Adipocyte (in vitro differentiated cells): Measurements from ENCODE around the gene UQCRC2.
A peak's percentile ranks its signal among the peaks of the same experiment; 100 is the strongest.
"Not testable (repeated sequence)": the region's sequence is repeated elsewhere in the genome, so short reads cannot be mapped to it uniquely, and the experiment has no call there.

ENCODE experiments used
- DNase-seq: peaks from one replicate; pipeline ENCODE4 v3.0.0-alpha.2; 2015; ENCODE audit warnings: low read depth
- H3K27me3 ChIP-seq: replicated peaks from 2 replicates; pipeline ENCODE4 v1.7.0; 2013; ENCODE audit warnings: mild to moderate bottlenecking, low read length, moderate library complexity; ENCODE audit not compliant: control insufficient read depth, insufficient read depth
- H3K36me3 ChIP-seq: 2 replicates; pipeline ENCODE4 v1.7.0; 2013; ENCODE audit warnings: low read length, mild to moderate bottlenecking, moderate library complexity; ENCODE audit not compliant: control insufficient read depth, insufficient read depth, severe bottlenecking
- H3K4me1 ChIP-seq: 2 replicates; pipeline ENCODE4 v1.7.0; 2013; ENCODE audit warnings: mild to moderate bottlenecking, low read length, moderate library complexity; ENCODE audit not compliant: control insufficient read depth, insufficient read depth
- H3K4me3 ChIP-seq: 2 replicates; pipeline ENCODE4 v1.7.0; 2013; ENCODE audit warnings: mild to moderate bottlenecking, low read length, moderate library complexity
- H3K9ac ChIP-seq: 2 replicates; pipeline ENCODE4 v1.7.0; 2013; ENCODE audit warnings: mild to moderate bottlenecking, low read length, moderate library complexity
- H3K9me3 ChIP-seq: 2 replicates; pipeline ENCODE4 v1.7.0; 2013; ENCODE audit warnings: mild to moderate bottlenecking, low read length, moderate library complexity; ENCODE audit not compliant: control insufficient read depth

Gene UQCRC2

GRCh38 chr16:22001591-22001990 lies 48.4 kb downstream of the UQCRC2 start:
- peak; percentile 11 for DNase-seq
- peaks cover 7% of the 10 kb centered on the region for H3K4me1 ChIP-seq
- H3K9me3 ChIP-seq: no peaks in the 10 kb centered on the region
- peak overlapping the region; percentile 35 for H3K9ac ChIP-seq
- no peaks in the 10 kb centered on the region for H3K36me3 ChIP-seq
- H3K27me3 ChIP-seq: no peaks in the 10 kb centered on the region
- H3K4me3 ChIP-seq: peak overlapping the region; percentile 63

- not testable (repeated sequence) for H3K4me1 ChIP-seq, DNase-seq, H3K27me3 ChIP-seq, H3K9ac ChIP-seq, H3K9me3 ChIP-seq, H3K36me3 ChIP-seq, H3K4me3 ChIP-seq
These were observed 48.9 kb downstream of the UQCRC2 start for GRCh38 chr16:22002047-22002446.

GRCh38 chr16:22003195-22003594 lies 50.0 kb downstream of the UQCRC2 start:
- no peaks in the 10 kb centered on the region for H3K36me3 ChIP-seq
- no peak overlapping the region for H3K4me3 ChIP-seq
- no peaks in the 10 kb centered on the region for H3K9me3 ChIP-seq
- H3K9ac ChIP-seq: no peak overlapping the region
- no peaks in the 10 kb centered on the region for H3K27me3 ChIP-seq
- no peak for DNase-seq
- H3K4me1 ChIP-seq: peaks cover 13% of the 10 kb centered on the region

- Histone ChIP-seq H3K4me1 (peaks cover 17% of the 10 kb centered on the region), H3K36me3 (no peaks in the 10 kb centered on the region), H3K9me3 (no peaks in the 10 kb centered on the region), H3K27me3 (no peaks in the 10 kb centered on the region), H3K4me3 (no peak overlapping the region), H3K9ac (no peak overlapping the region)
- no peak for DNase-seq
These were observed 51.2 kb downstream of the UQCRC2 start for GRCh38 chr16:22004341-22004740.

- DNase-seq: no peak
- peaks cover 18% of the 10 kb centered on the region for H3K4me1 ChIP-seq
- H3K9me3 ChIP-seq: no peaks in the 10 kb centered on the region
- H3K27me3 ChIP-seq: no peaks in the 10 kb centered on the region
- no peaks in the 10 kb centered on the region for H3K36me3 ChIP-seq
- no peak overlapping the region for H3K4me3 ChIP-seq
- H3K9ac ChIP-seq: no peak overlapping the region
These were observed 52.6 kb downstream of the UQCRC2 start for GRCh38 chr16:22005746-22006145.

- Histone ChIP-seq H3K9ac (no peak overlapping the region), H3K27me3 (no peaks in the 10 kb centered on the region), H3K4me1 (peaks cover 11% of the 10 kb centered on the region), H3K4me3 (no peak overlapping the region), H3K9me3 (no peaks in the 10 kb centered on the region), H3K36me3 (no peaks in the 10 kb centered on the region)
- no peak for DNase-seq
These were observed 53.5 kb downstream of the UQCRC2 start for GRCh38 chr16:22006636-22007035.

- no peak for DNase-seq
- no peaks in the 10 kb centered on the region for H3K27me3 ChIP-seq
- peak overlapping the region; percentile 90 for H3K4me3 ChIP-seq
- H3K36me3 ChIP-seq: no peaks in the 10 kb centered on the region
- no peaks in the 10 kb centered on the region for H3K9me3 ChIP-seq
- H3K9ac ChIP-seq: peak overlapping the region; percentile 90
- H3K4me1 ChIP-seq: peaks cover 11% of the 10 kb centered on the region
These were observed 54.0 kb downstream of the UQCRC2 start for GRCh38 chr16:22007159-22007508.

- Histone ChIP-seq H3K9me3 (no peaks in the 10 kb centered on the region), H3K27me3 (no peaks in the 10 kb centered on the region), H3K4me3 (peak within 1 kb of the TSS; percentile 90), H3K36me3 (no peaks in the 10 kb centered on the region), H3K4me1 (peaks cover 11% of the 10 kb centered on the region), H3K9ac (peak within 1 kb of the TSS; percentile 90)
- DNase-seq: peak; percentile 91
These were observed 54.5 kb downstream of the UQCRC2 start, which contains the start of gene MOSMO for GRCh38 chr16:22007509-22008214. Gene MOSMO (plus strand): TSS chr16:22008111. CDS start chr16:22008302, 191 bp downstream.

- peak overlapping the region; percentile 89 for H3K4me3 ChIP-seq
- H3K9me3 ChIP-seq: no peaks in the 10 kb centered on the region
- peak overlapping the region; percentile 85 for H3K9ac ChIP-seq
- H3K4me1 ChIP-seq: peaks cover 11% of the 10 kb centered on the region
- H3K27me3 ChIP-seq: no peaks in the 10 kb centered on the region
- DNase-seq: peak; percentile 64
- H3K36me3 ChIP-seq: no peaks in the 10 kb centered on the region
These were observed 55.3 kb downstream of the UQCRC2 start for GRCh38 chr16:22008215-22009059.

- Histone ChIP-seq H3K4me3 (no peak overlapping the region), H3K36me3 (no peaks in the 10 kb centered on the region), H3K9me3 (no peaks in the 10 kb centered on the region), H3K4me1 (peaks cover 11% of the 10 kb centered on the region), H3K27me3 (no peaks in the 10 kb centered on the region), H3K9ac (no peak overlapping the region)
- DNase-seq: no peak
These were observed 57.7 kb downstream of the UQCRC2 start for GRCh38 chr16:22010902-22011301.

GRCh38 chr16:22012241-22012640 lies 59.1 kb downstream of the UQCRC2 start:
- Histone ChIP-seq H3K27me3 (no peaks in the 10 kb centered on the region), H3K9ac (no peak overlapping the region), H3K9me3 (no peaks in the 10 kb centered on the region), H3K36me3 (no peaks in the 10 kb centered on the region), H3K4me3 (no peak overlapping the region), H3K4me1 (peaks cover 7% of the 10 kb centered on the region)
- DNase-seq: no peak
